Neural cell (in vitro differentiated cells): ENCODE data around the gene TBC1D8.

ENCODE experiments used
- CTCF ChIP-seq: fragments of 450-650 bp; IDR thresholded peaks from 2 replicates; pipeline ENCODE4 v1.5.1; 2014; ENCODE audit warnings: antibody characterized with exemption, mild to moderate bottlenecking, moderate library complexity; ENCODE audit not compliant: poor library complexity, severe bottlenecking
- EP300 ChIP-seq: fragments of 450-650 bp; conservative IDR thresholded peaks from 2 replicates; pipeline ENCODE4 v1.6.1; 2014; ENCODE audit warnings: antibody characterized with exemption, mild to moderate bottlenecking, moderate library complexity; ENCODE audit not compliant: poor library complexity, severe bottlenecking
- EZH2 ChIP-seq: fragments of 200-600, 300-800 bp; shearing (Covaris generic), sonication (generic); IDR thresholded peaks from 2 replicates; pipeline ENCODE4 v1.6.1; 2014; ENCODE audit warnings: antibody characterized with exemption, low read length, borderline replicate concordance, mild to moderate bottlenecking; ENCODE audit not compliant: insufficient read depth, poor library complexity, severe bottlenecking
- MXI1 ChIP-seq: fragments of 450-650 bp; conservative IDR thresholded peaks from 2 replicates; pipeline ENCODE4 v1.6.1; 2014; ENCODE audit warnings: antibody characterized with exemption, mild to moderate bottlenecking; ENCODE audit not compliant: poor library complexity, severe bottlenecking
- POLR2AphosphoS5 ChIP-seq: IDR thresholded peaks from 2 replicates; pipeline ENCODE4 v1.6.1; 2012
- RAD21 ChIP-seq: fragments of 450-650 bp; conservative IDR thresholded peaks from 2 replicates; pipeline ENCODE4 v1.6.1; 2014; ENCODE audit warnings: antibody characterized with exemption, mild to moderate bottlenecking, moderate library complexity
- TAF1 ChIP-seq: IDR thresholded peaks from 2 replicates; pipeline ENCODE4 v1.6.1; 2012; ENCODE audit warnings: low read depth
- TF ChIP-seq, protein P1 (sequence below): IDR thresholded peaks from 2 replicates; pipeline ENCODE4 v1.6.1; 2012; ENCODE audit warnings: borderline replicate concordance

- no peak for TF ChIP-seq CTCF
- no peak for TF ChIP-seq EP300
- no peak for TF ChIP-seq TAF1
- TF ChIP-seq RAD21 = no peak
- TF ChIP-seq POLR2AphosphoS5 = no peak
- TF ChIP-seq, protein P1, sequence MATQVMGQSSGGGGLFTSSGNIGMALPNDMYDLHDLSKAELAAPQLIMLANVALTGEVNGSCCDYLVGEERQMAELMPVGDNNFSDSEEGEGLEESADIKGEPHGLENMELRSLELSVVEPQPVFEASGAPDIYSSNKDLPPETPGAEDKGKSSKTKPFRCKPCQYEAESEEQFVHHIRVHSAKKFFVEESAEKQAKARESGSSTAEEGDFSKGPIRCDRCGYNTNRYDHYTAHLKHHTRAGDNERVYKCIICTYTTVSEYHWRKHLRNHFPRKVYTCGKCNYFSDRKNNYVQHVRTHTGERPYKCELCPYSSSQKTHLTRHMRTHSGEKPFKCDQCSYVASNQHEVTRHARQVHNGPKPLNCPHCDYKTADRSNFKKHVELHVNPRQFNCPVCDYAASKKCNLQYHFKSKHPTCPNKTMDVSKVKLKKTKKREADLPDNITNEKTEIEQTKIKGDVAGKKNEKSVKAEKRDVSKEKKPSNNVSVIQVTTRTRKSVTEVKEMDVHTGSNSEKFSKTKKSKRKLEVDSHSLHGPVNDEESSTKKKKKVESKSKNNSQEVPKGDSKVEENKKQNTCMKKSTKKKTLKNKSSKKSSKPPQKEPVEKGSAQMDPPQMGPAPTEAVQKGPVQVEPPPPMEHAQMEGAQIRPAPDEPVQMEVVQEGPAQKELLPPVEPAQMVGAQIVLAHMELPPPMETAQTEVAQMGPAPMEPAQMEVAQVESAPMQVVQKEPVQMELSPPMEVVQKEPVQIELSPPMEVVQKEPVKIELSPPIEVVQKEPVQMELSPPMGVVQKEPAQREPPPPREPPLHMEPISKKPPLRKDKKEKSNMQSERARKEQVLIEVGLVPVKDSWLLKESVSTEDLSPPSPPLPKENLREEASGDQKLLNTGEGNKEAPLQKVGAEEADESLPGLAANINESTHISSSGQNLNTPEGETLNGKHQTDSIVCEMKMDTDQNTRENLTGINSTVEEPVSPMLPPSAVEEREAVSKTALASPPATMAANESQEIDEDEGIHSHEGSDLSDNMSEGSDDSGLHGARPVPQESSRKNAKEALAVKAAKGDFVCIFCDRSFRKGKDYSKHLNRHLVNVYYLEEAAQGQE = no peak
- TF ChIP-seq EZH2 = no peak
- TF ChIP-seq MXI1 = no peak
Observed at GRCh38 chr2:101023327-101024107, 127.7 kb downstream of the TBC1D8 start.
